GM12878 (cell line): Measurements from ENCODE around the gene RECK. TPM values are rescaled to one million over a fixed set of nuclear protein-coding genes. Genes with fewer than 3 reads are reported as not detected.

ENCODE experiments used
- ATAC-seq: fragments of 200-7000 bp; cut with Tn5 transposase; 3 replicates; pipeline ENCODE4 v1.9.1; 2020; ENCODE audit warnings: mild to moderate bottlenecking, moderate library complexity
- BruUV-seq: library from RNA; stranded (reverse); fragments of 400-500 nt; replicated peaks from 2 replicates; lab custom pipeline; 2021; lab: Mats Ljungman, UMichigan
- CTCF ChIA-PET: fragments of 300-600 bp; sonication (Branson Sonifier 250); formaldehyde crosslinking; extraction: SDS; loops from one replicate; lab custom pipeline; 2021; ENCODE audit warnings: inconsistent platforms; lab: Yijun Ruan, JAX
- POLR2A ChIA-PET: fragments of 350-600 bp; formaldehyde crosslinking; extraction: SDS; loops from one replicate; lab custom pipeline; 2021; ENCODE audit warnings: inconsistent platforms; lab: Charles Lee
- RAD21 ChIA-PET: fragments of 300-600 bp; sonication (Branson Sonifier 250); formaldehyde crosslinking; loops from one replicate; lab custom pipeline; 2023; ENCODE audit warnings: antibody characterized with exemption; ENCODE audit not compliant: unreplicated experiment; lab: Charles Lee
- SMC1A ChIA-PET: fragments of 300-600 bp; sonication (Branson Sonifier 250); formaldehyde crosslinking; loops from one replicate; lab custom pipeline; 2023; ENCODE audit not compliant: unreplicated experiment, uncharacterized antibody; lab: Charles Lee
- DNase-seq: peaks from one replicate; pipeline ENCODE4 v3.0.0-alpha.2; 2011; ENCODE audit warnings: low read depth, low spot score
- FAIRE-seq: peaks from 3 replicates; lab custom pipeline; 2011; peaks lifted over from hg19 to GRCh38; lab: Jason Lieb, UNC
- H2AFZ ChIP-seq: 2 replicates; pipeline ENCODE4 v1.6.0; 2011; ENCODE audit warnings: low read depth, low read length, control low read depth; ENCODE audit not compliant: control insufficient read depth
- H3K27ac ChIP-seq: 2 replicates; pipeline ENCODE4 v1.5.1; 2011; ENCODE audit warnings: control low read depth; ENCODE audit not compliant: control insufficient read depth, insufficient read depth
- H3K27me3 ChIP-seq, 2 experiments: replicated peaks in 1 of 2; 2 replicates each; pipeline versions ENCODE4 v1.6.0 to v1.6.1; 2011; ENCODE audit warnings: low read length in 1 of 2; ENCODE audit not compliant: control insufficient read depth in 2 of 2, insufficient read depth in 2 of 2
- H3K36me3 ChIP-seq, 2 experiments: 2 replicates each; pipeline ENCODE4 v1.5.1; 2011; ENCODE audit warnings: low read length in 1 of 2; ENCODE audit not compliant: control insufficient read depth in 2 of 2, insufficient read depth in 2 of 2
- H3K4me1 ChIP-seq: 2 replicates; pipeline ENCODE4 v1.6.1; 2011; ENCODE audit warnings: mild to moderate bottlenecking, low read length, moderate library complexity, mixed read lengths; ENCODE audit not compliant: control insufficient read depth, insufficient read depth
- H3K4me2 ChIP-seq: 2 replicates; pipeline ENCODE4 v1.6.0; 2011; ENCODE audit warnings: control low read depth; ENCODE audit not compliant: control insufficient read depth, insufficient read depth
- H3K4me3 ChIP-seq: fragments of 200-600 bp; sonication (generic); 2 replicates; pipeline ENCODE4 v1.5.1; 2016
- H3K79me2 ChIP-seq: 2 replicates; pipeline ENCODE4 v1.6.0; 2011; ENCODE audit warnings: low read length; ENCODE audit not compliant: control insufficient read depth, insufficient read depth
- H3K9ac ChIP-seq: 2 replicates; pipeline ENCODE4 v1.8.0; 2011; ENCODE audit warnings: low read length, control low read depth, mixed read lengths; ENCODE audit not compliant: control insufficient read depth, insufficient read depth
- H3K9me3 ChIP-seq: replicated peaks from 3 replicates; pipeline ENCODE4 v1.5.1; 2011; ENCODE audit warnings: mild to moderate bottlenecking, low read length; ENCODE audit not compliant: control insufficient read depth, insufficient read depth
- H4K20me1 ChIP-seq: 2 replicates; pipeline ENCODE4 v1.6.0; 2011; ENCODE audit not compliant: control insufficient read depth, insufficient read depth
- BRCA1 ChIP-seq: IDR thresholded peaks from 2 replicates; pipeline ENCODE4 v1.6.1; 2011; ENCODE audit warnings: low read depth, low read length, improper control_type of control experiment
- EGR1 ChIP-seq, 2 experiments: IDR thresholded peaks; 1 replicate in 1 of 2; 2 replicates in 1 of 2; pipeline ENCODE4 v1.6.1; 2011 to 2012; ENCODE audit warnings: low read depth in 2 of 2, low read length in 2 of 2, borderline replicate concordance in 1 of 2, mild to moderate bottlenecking in 1 of 2, moderate library complexity in 1 of 2
- EZH2 ChIP-seq: IDR thresholded peaks from 2 replicates; pipeline ENCODE4 v1.6.1; 2012; ENCODE audit warnings: low read depth, mild to moderate bottlenecking, control low read depth, inconsistent platforms, low read length, borderline replicate concordance; ENCODE audit not compliant: control insufficient read depth
- NFIC ChIP-seq: IDR thresholded peaks from 2 replicates; pipeline ENCODE4 v1.6.1; 2012; ENCODE audit warnings: low read depth, mild to moderate bottlenecking, inconsistent platforms, low read length, moderate library complexity
- PAX5 ChIP-seq: IDR thresholded peaks from 2 replicates; pipeline ENCODE4 v1.6.1; 2011; ENCODE audit warnings: low read depth, low read length, borderline replicate concordance
- POU2F2 ChIP-seq: IDR thresholded peaks from 3 replicates; pipeline ENCODE4 v1.6.1; 2011; ENCODE audit warnings: low read depth, mild to moderate bottlenecking, low read length, borderline replicate concordance
- SKIL ChIP-seq: fragments of 450-650 bp; IDR thresholded peaks from 2 replicates; pipeline ENCODE4 v1.6.1; 2017; ENCODE audit warnings: mild to moderate bottlenecking, low read depth, inconsistent platforms; ENCODE audit not compliant: poor library complexity, severe bottlenecking
- SMC3 ChIP-seq: IDR thresholded peaks from 2 replicates; pipeline ENCODE4 v1.6.1; 2011; ENCODE audit warnings: low read length, improper control_type of control experiment, borderline replicate concordance
- YBX1 ChIP-seq: fragments of 450-650 bp; IDR thresholded peaks from 2 replicates; pipeline ENCODE4 v1.6.1; 2016; ENCODE audit warnings: antibody characterized with exemption
- WGBS: methylation state at CpG from one replicate; pipeline ENCODE4 v1.1.6; 2016; ENCODE audit warnings: low lambda C conversion rate; ENCODE audit not compliant: insufficient replicate concordance, insufficient coverage; ENCODE audit errors: missing lambda C conversion rate; 5-methylcytosine and 5-hydroxymethylcytosine counted together
- in situ Hi-C: fragments of 300-500 bp; cut with MboI; formaldehyde crosslinking; loops from 9 replicates; pipeline ENCODE4 v1.14.3; 2018; ENCODE audit warnings: mixed read lengths
- intact Hi-C: fragments of 100-400 bp; cut with micrococcal nuclease; formaldehyde crosslinking; loops from one replicate; pipeline ENCODE4 v1.14.2; 2022; ENCODE audit not compliant: unreplicated experiment
- polyA plus RNA-seq, 11 experiments: library from polyadenylated mRNA; depleted of rRNA in 4 of 11; unstranded in 6 of 11; stranded (reverse) in 5 of 11; fragments of >200 nt; fragmentation: Nextera tagmentation in 4 of 11; fragmentation: Illumina TruSeq in 1 of 11; extraction: Ambion mirVana in 4 of 11; extraction: Trizol in 1 of 11; gene quantifications; 1 replicate in 1 of 11; 2 replicates in 10 of 11; pipeline versions ENCODE4 v1.2.1 to v1.2.3, GENCODE V29; 2011 to 2016; ENCODE audit warnings: inconsistent platforms in 2 of 11, missing spikeins in 2 of 11, low read depth in 1 of 11
- total RNA-seq, 4 experiments: library from RNA; depleted of rRNA in 3 of 4; stranded (reverse); fragments of >200 nt in 3 of 4; fragmentation: Illumina TruSeq in 1 of 4; extraction: Trizol in 1 of 4; gene quantifications; 2 replicates each; pipeline versions ENCODE4 v1.2.1 to v1.2.3, GENCODE V29; 2013 to 2021

Gene RECK
- total and polyA plus RNA-seq, 10 of the 15 experiments (the other 5 are each of a cell fraction or from before 2014, with no cell fraction given): 0.02 to 0.40 (median 0.13) TPM

GRCh38 chr9:36092014-36092413 is 55.3 kb downstream of the RECK start:
- RAD21 ChIA-PET: no interaction called here
- Histone ChIP-seq H3K9ac (no peak overlapping the region), H2AFZ (no peak overlapping the region), H3K4me2 (no peak overlapping the region), H4K20me1 (no peaks in the 10 kb centered on the region), H3K9me3 (no peaks in the 10 kb centered on the region; the same call in 2 of the 3 replicates), H3K36me3 (no peaks in the 10 kb centered on the region), H3K4me3 (no peak overlapping the region), H3K79me2 (no peaks in the 10 kb centered on the region), H3K27me3 (no peaks in the 10 kb centered on the region), H3K27ac (no peak overlapping the region), H3K4me1 (peaks cover 5% of the 10 kb centered on the region)
- POLR2A ChIA-PET: no interaction called here
- SMC1A ChIA-PET: interaction anchor here (1.4 to 1.9 kb wide), 2 partner anchors 10 to 11 kb away, joined by 5 read pairs; no protein-coding TSS in a partner anchor
- ATAC-seq (no peak), FAIRE-seq (no peak), DNase-seq (no peak)
- WGBS: 100% methylated on average over 1 of the region's 1 CpG
- in situ Hi-C loops (no loop called here), intact Hi-C loops (no loop called here)
- no peak for TF ChIP-seq PAX5
- TF ChIP-seq EZH2: no peak
- TF ChIP-seq YBX1: no peak
- no peak for TF ChIP-seq SKIL
- TF ChIP-seq NFIC: no peak
- no peak for TF ChIP-seq SMC3
- TF ChIP-seq EGR1 (IDR thresholded peaks at IDR 0.05; ENCODE audit: borderline replicate concordance in 1 of 2, low read depth in 2 of 2, low read length in 2 of 2): no peak
- TF ChIP-seq POU2F2: no peak
- TF ChIP-seq BRCA1: no peak
- no TSS peak for BruUV-seq
- CTCF ChIA-PET: interaction anchor here (1.1 to 1.8 kb wide), 2 partner anchors 12 to 67 kb away, joined by 3 to 4 read pairs; no protein-coding TSS in a partner anchor
